Transverse colon (tissue), 4 donors: Measurements from ENCODE around the gene ZFHX3. TPM values are rescaled to one million over a fixed set of nuclear protein-coding genes. Genes with fewer than 3 reads are reported as not detected.

Experiments
- DNase-seq: peaks from one replicate; pipeline ENCODE4 v3.0.0-alpha.2; 2019
- H3K27ac ChIP-seq, 4 donors: fragments of 200-600 bp; sonication (generic); 2 replicates each; pipeline ENCODE4 v1.5.1; 2016 to 2018; ENCODE audit warnings: inconsistent platforms in 4 of 4
- H3K27me3 ChIP-seq: fragments of 200-600 bp; sonication (generic); 2 replicates; pipeline ENCODE4 v1.5.1; 2017; ENCODE audit warnings: inconsistent platforms
- H3K36me3 ChIP-seq, 4 donors: fragments of 200-600 bp; sonication (generic); 2 replicates each; pipeline ENCODE4 v1.5.1; 2017 to 2019; ENCODE audit warnings: inconsistent platforms in 4 of 4
- H3K4me1 ChIP-seq, 4 donors: fragments of 200-600 bp; sonication (generic); 2 replicates each; pipeline ENCODE4 v1.5.1; 2017 to 2020; ENCODE audit warnings: inconsistent platforms in 4 of 4
- H3K4me3 ChIP-seq, 4 donors: fragments of 200-600 bp; sonication (generic); 1 replicate in 1 of 4; 2 replicates in 3 of 4; pipeline versions ENCODE4 v1.5.1 to v1.6.1; 2017 to 2019; ENCODE audit warnings: inconsistent platforms in 4 of 4
- H3K9me3 ChIP-seq, 2 donors: fragments of 200-600 bp; sonication (generic); 2 replicates each; pipeline ENCODE4 v1.5.1; 2017 to 2019; ENCODE audit warnings: inconsistent platforms in 2 of 2
- EP300 ChIP-seq: sonication (generic); formaldehyde crosslinking; IDR thresholded peaks from one replicate; pipeline ENCODE4 v1.6.1; 2017; ENCODE audit warnings: antibody characterized with exemption, low read depth
- POLR2A ChIP-seq: fragments of 450-650 bp; IDR thresholded peaks from one replicate; pipeline ENCODE4 v1.6.1; 2016; ENCODE audit warnings: antibody characterized with exemption, mild to moderate bottlenecking, moderate library complexity
- POLR2AphosphoS5 ChIP-seq, 3 donors: sonication (generic); formaldehyde crosslinking; IDR thresholded peaks; one replicate each; pipeline ENCODE4 v1.6.1; 2016; ENCODE audit warnings: antibody characterized with exemption in 3 of 3
- WGBS, 2 donors: methylation state at CpG; one replicate each; pipeline ENCODE4 v1.1.5; 2018; ENCODE audit warnings: low coverage in 1 of 2; 5-methylcytosine and 5-hydroxymethylcytosine counted together
- in situ Hi-C, 4 donors: fragments of 200-750 bp; cut with MboI; loops; one replicate each; pipeline versions ENCODE4 v1.15.0 to v1.15.1; 2017; ENCODE audit warnings: low sequenced_read_pairs in 3 of 4, low pct_ligation_motif_present in 1 of 4, low pct_unique_long_range_greater_than_20kb in 1 of 4
- intact Hi-C: fragments of 100-400 bp; cut with DNase I; formaldehyde crosslinking; loops from one replicate; pipeline ENCODE4 v1.15.1; 2023; ENCODE audit warnings: low total_unique reads
- total RNA-seq, 4 donors: library from RNA; depleted of rRNA; stranded (reverse); fragments of >200 nt; gene quantifications; one replicate each; pipeline ENCODE4 v1.1.0, GENCODE V29; 2016
- TF ChIP-seq, protein P1 (sequence below), 5 experiments: fragments of 200-600 bp in 3 of 5; fragments of 450-650 bp in 2 of 5; sonication (generic) in 3 of 5; IDR thresholded peaks; 1 replicate in 2 of 5; 2 replicates in 3 of 5; pipeline ENCODE4 v1.5.1; 2016 to 2017; ENCODE audit warnings: antibody characterized with exemption in 5 of 5, inconsistent platforms in 3 of 5, mild to moderate bottlenecking in 2 of 5, moderate library complexity in 1 of 5

Gene ZFHX3
- total RNA-seq, 4 donors from 2014 or later: 12.3 to 23.7 (median 15.3) TPM

DNA sequence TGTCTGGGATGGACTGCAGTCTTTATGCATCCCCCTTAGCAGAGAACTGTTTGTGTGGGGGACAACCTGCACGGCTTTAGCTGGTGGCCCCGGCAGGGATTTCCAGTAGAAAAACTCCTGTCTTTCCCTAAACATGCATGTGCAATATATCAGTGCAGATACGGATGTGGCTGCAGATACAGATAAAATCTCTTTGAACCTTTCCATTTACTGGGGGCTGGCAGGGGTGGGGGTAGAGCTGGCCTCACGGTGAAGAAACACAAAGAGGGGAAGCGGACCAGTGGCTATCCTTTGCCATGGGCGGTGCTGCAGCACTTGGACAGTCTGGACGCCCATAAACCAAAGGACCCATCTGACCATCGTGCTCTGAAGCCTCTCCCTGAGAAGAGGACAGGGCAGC lies 201.3 kb downstream of the ZFHX3 start:
- peaks cover 11 to 23% (median 16%) of the 10 kb centered on the region in 4 donors for H3K4me1 ChIP-seq
- no peaks in the 10 kb centered on the region for H3K9me3 ChIP-seq
- in situ Hi-C loops: loop anchor here (25.0 kb wide), 3 partner anchors 191 to 341 kb away; partner anchors contain the start of gene ZFHX3 (in 1 of the 4)

GRCh38 chr16:72845322-72846020 lies 202.5 kb downstream of the ZFHX3 start:
- H3K4me3 ChIP-seq: no peak overlapping the region
- no peaks in the 10 kb centered on the region for H3K27me3 ChIP-seq
- no peaks in the 10 kb centered on the region for H3K9me3 ChIP-seq
- intact Hi-C loops (loop anchor here (10.0 kb wide), 1 partner anchor 329 kb away; no protein-coding TSS in a partner anchor), in situ Hi-C loops (loop anchor here (25.0 kb wide), 3 partner anchors 192 to 342 kb away; partner anchors contain the start of gene ZFHX3 (in 1 of the 4))
- no peak for DNase-seq
- TF ChIP-seq POLR2AphosphoS5 (IDR thresholded peaks at IDR 0.05) (no peak), EP300 (no peak), POLR2A (no peak)
- TF ChIP-seq, protein P1, sequence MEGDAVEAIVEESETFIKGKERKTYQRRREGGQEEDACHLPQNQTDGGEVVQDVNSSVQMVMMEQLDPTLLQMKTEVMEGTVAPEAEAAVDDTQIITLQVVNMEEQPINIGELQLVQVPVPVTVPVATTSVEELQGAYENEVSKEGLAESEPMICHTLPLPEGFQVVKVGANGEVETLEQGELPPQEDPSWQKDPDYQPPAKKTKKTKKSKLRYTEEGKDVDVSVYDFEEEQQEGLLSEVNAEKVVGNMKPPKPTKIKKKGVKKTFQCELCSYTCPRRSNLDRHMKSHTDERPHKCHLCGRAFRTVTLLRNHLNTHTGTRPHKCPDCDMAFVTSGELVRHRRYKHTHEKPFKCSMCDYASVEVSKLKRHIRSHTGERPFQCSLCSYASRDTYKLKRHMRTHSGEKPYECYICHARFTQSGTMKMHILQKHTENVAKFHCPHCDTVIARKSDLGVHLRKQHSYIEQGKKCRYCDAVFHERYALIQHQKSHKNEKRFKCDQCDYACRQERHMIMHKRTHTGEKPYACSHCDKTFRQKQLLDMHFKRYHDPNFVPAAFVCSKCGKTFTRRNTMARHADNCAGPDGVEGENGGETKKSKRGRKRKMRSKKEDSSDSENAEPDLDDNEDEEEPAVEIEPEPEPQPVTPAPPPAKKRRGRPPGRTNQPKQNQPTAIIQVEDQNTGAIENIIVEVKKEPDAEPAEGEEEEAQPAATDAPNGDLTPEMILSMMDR (IDR thresholded peaks at IDR 0.05): no peak
- WGBS, 2 donors: 83 to 92% methylated on average over 1 to 16 of the region's 16 CpGs
- H3K4me1 ChIP-seq: peaks cover 14 to 35% (median 18%) of the 10 kb centered on the region in 4 donors
- H3K27ac ChIP-seq: no peak overlapping the region
- no peaks in the 10 kb centered on the region for H3K36me3 ChIP-seq

More for the DNA sequence above, 201.3 kb downstream of the ZFHX3 start:
- Histone ChIP-seq H3K27me3 (no peaks in the 10 kb centered on the region), H3K27ac (no peak overlapping the region), H3K36me3 (no peaks in the 10 kb centered on the region), H3K4me3 (no peak overlapping the region)
- TF ChIP-seq POLR2A (no peak), POLR2AphosphoS5 (IDR thresholded peaks at IDR 0.05) (no peak)
- TF ChIP-seq, protein P1 (IDR thresholded peaks at IDR 0.05): no peak
- WGBS, 2 donors: 60 to 88% methylated on average over 1 to 8 of the region's 8 CpGs
- no peak for DNase-seq
- intact Hi-C loops: loop anchor here (10.0 kb wide), 1 partner anchor 328 kb away; no protein-coding TSS in a partner anchor

GRCh38 chr16:72844225-72844920 lies 203.6 kb downstream of the ZFHX3 start:
- no peaks in the 10 kb centered on the region for H3K9me3 ChIP-seq
- in situ Hi-C loops: loop anchor here (25.0 kb wide), 3 partner anchors 193 to 343 kb away; partner anchors contain the start of gene ZFHX3 (in 1 of the 4)

More at GRCh38 chr16:72844225-72844920, 203.6 kb downstream of the ZFHX3 start:
- H3K27me3 ChIP-seq: no peaks in the 10 kb centered on the region
- no peak overlapping the region for H3K27ac ChIP-seq
- intact Hi-C loops: loop anchor here (10.0 kb wide), 1 partner anchor 330 kb away; no protein-coding TSS in a partner anchor
- H3K4me1 ChIP-seq: peaks cover 13 to 38% (median 17%) of the 10 kb centered on the region in 4 donors
- no peak for TF ChIP-seq POLR2AphosphoS5 (IDR thresholded peaks at IDR 0.05)
- TF ChIP-seq, protein P1 (IDR thresholded peaks at IDR 0.05): no peak
- TF ChIP-seq EP300: no peak
- no peak for TF ChIP-seq POLR2A
- no peak for DNase-seq
- no peaks in the 10 kb centered on the region for H3K36me3 ChIP-seq
- H3K4me3 ChIP-seq: no peak overlapping the region
- 64 to 80% methylated on average over 1 to 11 of the region's 11 CpGs for WGBS, 2 donors
